MM.1S (cell line): ENCODE measurements around the gene ARHGEF38.

Source experiments
- DNase-seq: peaks from one replicate; pipeline ENCODE4 v3.0.0-alpha.2; 2015
- H2AFZ ChIP-seq: fragments of 300-600 bp; sonication (generic); 2 replicates; pipeline ENCODE4 v1.6.0; 2016; ENCODE audit warnings: antibody characterized with exemption, low read length
- H3F3A ChIP-seq: fragments of 300-600 bp; sonication (generic); 2 replicates; pipeline ENCODE4 v1.6.1; 2016; ENCODE audit warnings: mild to moderate bottlenecking, antibody characterized with exemption, low read length, moderate library complexity, mixed read lengths; ENCODE audit not compliant: insufficient read depth
- H3K27ac ChIP-seq: fragments of 300-600 bp; sonication (generic); 2 replicates; pipeline ENCODE4 v1.5.1; 2016; ENCODE audit warnings: mild to moderate bottlenecking, low read length
- H3K27me3 ChIP-seq: fragments of 300-600 bp; sonication (generic); replicated peaks from 2 replicates; pipeline ENCODE4 v1.6.0; 2016; ENCODE audit warnings: low read length; ENCODE audit not compliant: insufficient read depth
- H3K36me3 ChIP-seq: fragments of 300-600 bp; sonication (generic); replicated peaks from 2 replicates; pipeline ENCODE4 v1.6.1; 2016; ENCODE audit warnings: mild to moderate bottlenecking, low read length, mixed read lengths; ENCODE audit not compliant: insufficient read depth
- H3K4me1 ChIP-seq: fragments of 300-600 bp; sonication (generic); 2 replicates; pipeline ENCODE4 v1.6.1; 2016; ENCODE audit warnings: low read length, mixed read lengths
- H3K4me2 ChIP-seq: fragments of 300-600 bp; sonication (generic); 2 replicates; pipeline ENCODE4 v1.6.0; 2016; ENCODE audit warnings: low read depth, low read length
- H3K4me3 ChIP-seq: fragments of 300-600 bp; sonication (generic); 2 replicates; pipeline ENCODE4 v1.5.1; 2016; ENCODE audit warnings: low read length, mixed read lengths
- H3K79me2 ChIP-seq: fragments of 300-600 bp; sonication (generic); 2 replicates; pipeline ENCODE4 v1.6.1; 2016; ENCODE audit warnings: mixed run types, low read length, mixed read lengths
- H3K9ac ChIP-seq: fragments of 300-600 bp; sonication (generic); 2 replicates; pipeline ENCODE4 v1.6.1; 2016; ENCODE audit warnings: low read length, mixed read lengths
- H3K9me2 ChIP-seq: fragments of 300-600 bp; sonication (generic); replicated peaks from 2 replicates; pipeline ENCODE4 v1.6.1; 2016; ENCODE audit warnings: mild to moderate bottlenecking, low read length, mixed read lengths; ENCODE audit not compliant: insufficient read depth
- H3K9me3 ChIP-seq: fragments of 300-600 bp; sonication (generic); replicated peaks from 2 replicates; pipeline ENCODE4 v1.6.1; 2016; ENCODE audit warnings: mild to moderate bottlenecking, low read length, mixed read lengths; ENCODE audit not compliant: insufficient read depth
- H4K20me1 ChIP-seq: fragments of 300-600 bp; sonication (generic); 2 replicates; pipeline ENCODE4 v1.6.1; 2016; ENCODE audit warnings: mild to moderate bottlenecking, low read length, moderate library complexity, mixed read lengths; ENCODE audit not compliant: insufficient read depth
- EZH2 ChIP-seq: fragments of 300-600 bp; sonication (generic); optimal IDR thresholded peaks from 2 replicates; pipeline ENCODE3; 2017; ENCODE audit warnings: low read depth, mild to moderate bottlenecking, antibody characterized with exemption, low read length, mixed read lengths
- EZH2phosphoT487 ChIP-seq: fragments of 300-600 bp; sonication (generic); IDR thresholded peaks from 2 replicates; pipeline ENCODE4 v1.6.1; 2018; ENCODE audit warnings: antibody characterized with exemption, low read length
- TF ChIP-seq, protein P1 (sequence below): fragments of 300-600 bp; sonication (generic); IDR thresholded peaks from 2 replicates; pipeline ENCODE4 v1.5.1; 2016; ENCODE audit warnings: antibody characterized with exemption, low read length, mixed read lengths

ARHGEF38 gene

DNA sequence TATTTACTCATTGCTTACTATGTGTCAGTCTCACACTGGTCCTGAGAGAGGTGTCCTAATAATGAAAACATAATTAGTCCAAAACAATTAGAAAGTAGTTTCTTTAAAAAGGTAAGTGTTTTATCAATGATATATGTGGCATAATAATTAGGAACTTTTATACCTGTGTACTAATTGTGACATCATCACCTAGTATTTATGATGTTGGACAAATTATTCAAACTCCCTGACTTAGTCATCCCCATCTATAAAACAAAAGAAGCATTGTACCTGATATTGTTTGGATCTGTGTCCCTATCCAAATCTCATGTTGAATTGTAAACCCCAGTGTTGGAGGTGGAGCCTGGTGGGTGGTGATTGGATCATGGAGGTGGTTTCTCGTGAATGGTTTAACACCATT, 15.8 kb upstream of the ARHGEF38 start:
- Histone ChIP-seq H3F3A (no peaks in the 10 kb centered on the region), H4K20me1 (no peaks in the 10 kb centered on the region)
- no peak for TF ChIP-seq EZH2phosphoT487
- TF ChIP-seq EZH2, result no peak
- TF ChIP-seq, protein P1, sequence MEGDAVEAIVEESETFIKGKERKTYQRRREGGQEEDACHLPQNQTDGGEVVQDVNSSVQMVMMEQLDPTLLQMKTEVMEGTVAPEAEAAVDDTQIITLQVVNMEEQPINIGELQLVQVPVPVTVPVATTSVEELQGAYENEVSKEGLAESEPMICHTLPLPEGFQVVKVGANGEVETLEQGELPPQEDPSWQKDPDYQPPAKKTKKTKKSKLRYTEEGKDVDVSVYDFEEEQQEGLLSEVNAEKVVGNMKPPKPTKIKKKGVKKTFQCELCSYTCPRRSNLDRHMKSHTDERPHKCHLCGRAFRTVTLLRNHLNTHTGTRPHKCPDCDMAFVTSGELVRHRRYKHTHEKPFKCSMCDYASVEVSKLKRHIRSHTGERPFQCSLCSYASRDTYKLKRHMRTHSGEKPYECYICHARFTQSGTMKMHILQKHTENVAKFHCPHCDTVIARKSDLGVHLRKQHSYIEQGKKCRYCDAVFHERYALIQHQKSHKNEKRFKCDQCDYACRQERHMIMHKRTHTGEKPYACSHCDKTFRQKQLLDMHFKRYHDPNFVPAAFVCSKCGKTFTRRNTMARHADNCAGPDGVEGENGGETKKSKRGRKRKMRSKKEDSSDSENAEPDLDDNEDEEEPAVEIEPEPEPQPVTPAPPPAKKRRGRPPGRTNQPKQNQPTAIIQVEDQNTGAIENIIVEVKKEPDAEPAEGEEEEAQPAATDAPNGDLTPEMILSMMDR, result no peak

DNA sequence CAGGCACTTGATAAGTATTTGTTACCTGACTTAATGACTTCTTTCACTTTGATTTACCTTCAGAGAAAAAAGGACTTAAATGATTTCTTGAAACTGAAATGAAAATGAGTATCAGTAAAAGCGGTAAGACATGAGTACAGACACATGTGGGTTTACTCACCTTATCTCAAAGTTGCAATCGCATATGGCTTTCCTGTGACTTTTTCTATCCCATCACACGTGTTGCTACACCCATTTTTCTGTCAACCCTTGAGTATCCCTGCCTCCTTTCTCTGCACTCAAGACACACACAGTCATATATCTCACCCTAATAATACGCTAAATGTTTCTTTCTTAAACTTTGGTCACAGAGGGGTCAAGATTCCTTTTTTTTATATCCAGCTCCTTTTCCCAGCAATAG, 11.0 kb upstream of the ARHGEF38 start:
- TF ChIP-seq EZH2 (no peak), EZH2phosphoT487 (no peak)
- TF ChIP-seq, protein P1, result no peak
- H3K36me3 ChIP-seq, result no peaks in the 10 kb centered on the region
- no peak for DNase-seq

More for the DNA sequence above, 15.8 kb upstream of the ARHGEF38 start:
- H2AFZ ChIP-seq, result no peak overlapping the region
- H3K9me2 ChIP-seq, result no peaks in the 10 kb centered on the region
- H3K27ac ChIP-seq, result no peak overlapping the region
- H3K4me3 ChIP-seq, result no peak overlapping the region
- H3K79me2 ChIP-seq, result no peaks in the 10 kb centered on the region
- no peaks in the 10 kb centered on the region for H3K9me3 ChIP-seq
- no peak overlapping the region for H3K4me2 ChIP-seq
- no peaks in the 10 kb centered on the region for H3K36me3 ChIP-seq
- no peak overlapping the region for H3K9ac ChIP-seq
- no peaks in the 10 kb centered on the region for H3K4me1 ChIP-seq
- no peak for DNase-seq
- H3K27me3 ChIP-seq, result no peaks in the 10 kb centered on the region

DNA sequence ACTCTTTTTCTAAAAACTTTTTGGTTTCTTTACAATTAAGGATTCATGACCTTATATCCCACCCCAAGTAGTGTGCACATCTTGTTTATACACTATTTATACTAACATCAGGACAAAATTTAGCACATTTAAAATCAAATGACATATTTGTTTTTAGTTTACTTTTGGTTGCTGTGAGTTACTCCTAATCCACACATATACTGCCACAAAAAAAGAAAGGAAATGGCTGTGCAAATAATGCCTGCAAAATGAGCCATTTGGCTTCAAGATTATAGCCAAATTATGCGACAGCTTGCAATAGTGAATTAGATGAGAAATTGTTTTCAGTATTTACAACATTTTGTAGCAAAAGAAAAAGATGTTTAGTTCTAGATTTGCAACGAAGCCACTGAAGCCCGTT, 10.4 kb upstream of the ARHGEF38 start:
- Histone ChIP-seq H4K20me1 (no peaks in the 10 kb centered on the region), H3K9me3 (no peaks in the 10 kb centered on the region), H3K79me2 (no peaks in the 10 kb centered on the region), H3K4me2 (no peak overlapping the region), H2AFZ (no peak overlapping the region), H3K27ac (no peak overlapping the region), H3K4me3 (no peak overlapping the region), H3K36me3 (no peaks in the 10 kb centered on the region), H3K27me3 (no peaks in the 10 kb centered on the region), H3F3A (no peaks in the 10 kb centered on the region), H3K9ac (no peak overlapping the region), H3K9me2 (no peaks in the 10 kb centered on the region), H3K4me1 (no peaks in the 10 kb centered on the region)
- TF ChIP-seq EZH2phosphoT487 (no peak), EZH2 (no peak)
- TF ChIP-seq, protein P1, result no peak
- no peak for DNase-seq

More for the DNA sequence above, 11.0 kb upstream of the ARHGEF38 start:
- Histone ChIP-seq H3K79me2 (no peaks in the 10 kb centered on the region), H2AFZ (no peak overlapping the region), H4K20me1 (no peaks in the 10 kb centered on the region), H3K27me3 (no peaks in the 10 kb centered on the region), H3K4me1 (no peaks in the 10 kb centered on the region), H3K9ac (no peak overlapping the region), H3F3A (no peaks in the 10 kb centered on the region), H3K4me3 (no peak overlapping the region), H3K27ac (no peak overlapping the region), H3K9me2 (no peaks in the 10 kb centered on the region), H3K9me3 (no peaks in the 10 kb centered on the region), H3K4me2 (no peak overlapping the region)
